Calu3 (cell line): ENCODE results near the gene CARD10. TPM values are rescaled to one million over a fixed set of nuclear protein-coding genes. Genes with fewer than 3 reads are reported as not detected.
A peak's percentile ranks its signal among the peaks of the same experiment; 100 is the strongest.

Experiments
- BruUV-seq: library from RNA; stranded (reverse); fragments of 400-500 nt; replicated peaks from 2 replicates; lab custom pipeline; 2021; lab: Mats Ljungman, UMichigan
- CTCF ChIA-PET: fragments of 300-600 bp; sonication (Branson Sonifier 250); formaldehyde crosslinking; loops from one replicate; lab custom pipeline; 2022; ENCODE audit warnings: antibody characterized with exemption; lab: Charles Lee
- DNase-seq: peaks from one replicate; pipeline ENCODE4 v3.0.0; 2022
- H3K27ac Mint-ChIP-seq: one replicate; pipeline ENCODE4 v1.8.0; 2022; ENCODE audit warnings: mixed read lengths; ENCODE audit not compliant: unreplicated experiment
- H3K27me3 Mint-ChIP-seq: one replicate; pipeline ENCODE4 v1.8.0; 2022; ENCODE audit warnings: mixed read lengths; ENCODE audit not compliant: unreplicated experiment
- H3K36me3 Mint-ChIP-seq: one replicate; pipeline ENCODE4 v1.8.0; 2022; ENCODE audit warnings: mild to moderate bottlenecking, moderate library complexity, mixed read lengths; ENCODE audit not compliant: insufficient read depth, unreplicated experiment
- H3K4me1 Mint-ChIP-seq: one replicate; pipeline ENCODE4 v1.8.0; 2022; ENCODE audit warnings: mild to moderate bottlenecking, low read depth, mixed read lengths; ENCODE audit not compliant: unreplicated experiment
- H3K4me3 Mint-ChIP-seq: one replicate; pipeline ENCODE4 v1.8.0; 2022; ENCODE audit warnings: mild to moderate bottlenecking, low read depth, moderate library complexity, mixed read lengths; ENCODE audit not compliant: unreplicated experiment
- H3K9me3 Mint-ChIP-seq: one replicate; pipeline ENCODE4 v1.8.0; 2022; ENCODE audit warnings: low read depth, mixed read lengths; ENCODE audit not compliant: unreplicated experiment
- intact Hi-C: fragments of 100-400 bp; cut with micrococcal nuclease; formaldehyde crosslinking; loops from one replicate; pipeline ENCODE4 v1.10.0; 2022; ENCODE audit not compliant: unreplicated experiment
- total RNA-seq: library from RNA; stranded (reverse); gene quantifications from 2 replicates; pipeline ENCODE4 v1.2.3, GENCODE V29; 2022
- TF ChIP-seq, protein P1 (sequence below): fragments of 200-600 bp; IDR thresholded peaks from one replicate; pipeline ENCODE4 v1.8.0; 2022; ENCODE audit warnings: antibody characterized with exemption; ENCODE audit not compliant: unreplicated experiment

CARD10 gene
- total RNA-seq, 1 experiment from 2014 or later, result 49.2 TPM

DNA sequence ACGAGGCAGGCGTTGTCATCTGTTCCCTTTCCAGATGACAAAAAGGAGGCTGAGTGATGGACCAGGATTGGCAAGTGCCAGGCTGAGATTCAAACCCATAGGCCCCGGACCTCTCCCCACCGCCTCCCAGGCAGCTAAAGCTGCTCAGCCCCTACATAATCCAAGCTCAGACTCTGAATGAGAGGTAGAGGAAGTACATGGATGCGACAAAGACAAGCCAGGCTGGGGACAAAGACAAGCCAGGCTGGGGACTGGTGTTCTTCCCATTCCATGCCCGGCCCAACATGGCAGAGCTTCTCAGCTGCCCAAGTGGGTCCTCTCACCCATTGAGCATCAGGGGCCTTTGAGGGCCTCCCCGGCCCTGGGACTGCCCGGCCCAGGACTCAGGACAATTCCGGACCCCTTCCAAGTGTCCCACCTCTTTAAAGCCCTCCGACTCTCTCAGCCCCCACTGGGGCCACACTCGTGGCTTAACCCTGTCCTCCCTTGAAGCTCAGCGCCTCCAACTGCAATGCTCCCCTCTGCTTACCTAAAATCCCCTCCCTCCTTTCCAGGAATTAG is 37.8 kb downstream of the CARD10 start:
- no peak overlapping the region for H3K4me3 Mint-ChIP-seq
- TF ChIP-seq, protein P1, sequence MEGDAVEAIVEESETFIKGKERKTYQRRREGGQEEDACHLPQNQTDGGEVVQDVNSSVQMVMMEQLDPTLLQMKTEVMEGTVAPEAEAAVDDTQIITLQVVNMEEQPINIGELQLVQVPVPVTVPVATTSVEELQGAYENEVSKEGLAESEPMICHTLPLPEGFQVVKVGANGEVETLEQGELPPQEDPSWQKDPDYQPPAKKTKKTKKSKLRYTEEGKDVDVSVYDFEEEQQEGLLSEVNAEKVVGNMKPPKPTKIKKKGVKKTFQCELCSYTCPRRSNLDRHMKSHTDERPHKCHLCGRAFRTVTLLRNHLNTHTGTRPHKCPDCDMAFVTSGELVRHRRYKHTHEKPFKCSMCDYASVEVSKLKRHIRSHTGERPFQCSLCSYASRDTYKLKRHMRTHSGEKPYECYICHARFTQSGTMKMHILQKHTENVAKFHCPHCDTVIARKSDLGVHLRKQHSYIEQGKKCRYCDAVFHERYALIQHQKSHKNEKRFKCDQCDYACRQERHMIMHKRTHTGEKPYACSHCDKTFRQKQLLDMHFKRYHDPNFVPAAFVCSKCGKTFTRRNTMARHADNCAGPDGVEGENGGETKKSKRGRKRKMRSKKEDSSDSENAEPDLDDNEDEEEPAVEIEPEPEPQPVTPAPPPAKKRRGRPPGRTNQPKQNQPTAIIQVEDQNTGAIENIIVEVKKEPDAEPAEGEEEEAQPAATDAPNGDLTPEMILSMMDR, result no peak
- intact Hi-C loops, result no loop called here
- H3K27me3 Mint-ChIP-seq, result no peaks in the 10 kb centered on the region
- no peaks in the 10 kb centered on the region for H3K9me3 Mint-ChIP-seq
- no peak for DNase-seq
- H3K4me1 Mint-ChIP-seq, result peaks cover 15% of the 10 kb centered on the region
- H3K36me3 Mint-ChIP-seq, result peaks cover 5% of the 10 kb centered on the region
- BruUV-seq, result no TSS peak
- peak overlapping the region; percentile 0 for H3K27ac Mint-ChIP-seq
- CTCF ChIA-PET, result no interaction called here

DNA sequence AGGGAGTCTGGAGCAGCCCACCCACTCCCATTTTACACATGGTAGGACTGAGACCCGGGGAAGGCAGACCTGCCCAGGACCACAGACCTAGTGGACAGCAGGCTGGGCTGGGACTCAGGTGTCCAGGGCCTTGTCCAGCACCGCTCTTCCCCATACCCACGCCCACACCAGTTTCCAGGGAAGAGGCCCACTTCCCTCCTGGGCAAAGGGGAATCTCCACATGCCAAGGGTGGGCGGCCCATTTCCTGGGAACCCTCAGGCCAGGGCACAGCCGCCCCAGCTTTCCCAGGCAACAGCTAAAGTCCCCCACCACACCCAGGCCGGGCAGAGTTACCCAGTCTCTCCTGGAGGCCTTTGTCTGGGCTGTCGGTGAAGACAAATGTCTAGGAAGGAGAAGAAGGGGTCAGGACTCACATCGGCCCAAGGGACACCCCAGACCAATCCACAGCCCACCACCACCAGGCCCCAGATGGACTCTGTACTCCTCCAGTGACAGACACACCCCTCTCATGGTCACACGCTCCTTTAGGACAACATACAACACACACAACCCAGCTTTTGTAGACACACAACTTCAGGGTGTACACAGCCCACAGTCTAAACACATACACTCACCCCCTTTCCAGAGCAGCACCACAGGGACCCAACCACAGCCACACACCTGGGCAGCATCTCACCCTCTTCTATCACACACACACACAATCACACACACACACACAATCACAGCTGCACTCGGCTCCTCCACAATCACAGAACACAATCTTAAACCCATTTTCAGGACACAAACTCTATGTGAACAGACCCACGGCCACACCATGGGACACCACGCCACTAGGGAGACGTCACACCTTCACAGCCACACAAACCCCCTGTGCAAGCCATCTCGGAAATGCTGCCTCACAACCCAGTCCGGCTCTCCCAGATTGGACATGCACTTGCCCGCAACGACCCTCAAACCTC is 38.5 kb downstream of the CARD10 start:
- no peaks in the 10 kb centered on the region for H3K27me3 Mint-ChIP-seq
- BruUV-seq, result no TSS peak

GRCh38 chr22:37479196-37479595 is 40.0 kb downstream of the CARD10 start:
- CTCF ChIA-PET, result no interaction called here
- no peak for DNase-seq
- BruUV-seq, result no TSS peak
- TF ChIP-seq, protein P1, result no peak
- Mint-ChIP-seq H3K4me3 (no peak overlapping the region), H3K4me1 (peaks cover 15% of the 10 kb centered on the region), H3K27me3 (no peaks in the 10 kb centered on the region), H3K9me3 (no peaks in the 10 kb centered on the region), H3K36me3 (peaks cover 5% of the 10 kb centered on the region), H3K27ac (no peak overlapping the region)
- intact Hi-C loops, result no loop called here

More for the DNA sequence above, 38.5 kb downstream of the CARD10 start:
- intact Hi-C loops, result no loop called here
- Mint-ChIP-seq H3K4me1 (peaks cover 15% of the 10 kb centered on the region), H3K4me3 (no peak overlapping the region), H3K36me3 (peaks cover 5% of the 10 kb centered on the region), H3K9me3 (no peaks in the 10 kb centered on the region), H3K27ac (no peak overlapping the region)
- TF ChIP-seq, protein P1, result no peak
- CTCF ChIA-PET, result no interaction called here
- DNase-seq, result no peak

- TF ChIP-seq, protein P1, result no peak
- H3K36me3 Mint-ChIP-seq, result peaks cover 8% of the 10 kb centered on the region
- no TSS peak for BruUV-seq
- no peak overlapping the region for H3K4me3 Mint-ChIP-seq
- H3K27ac Mint-ChIP-seq, result no peak overlapping the region
- intact Hi-C loops, result no loop called here
- H3K4me1 Mint-ChIP-seq, result no peaks in the 10 kb centered on the region
- CTCF ChIA-PET, result no interaction called here
- DNase-seq, result no peak
- no peaks in the 10 kb centered on the region for H3K27me3 Mint-ChIP-seq
- H3K9me3 Mint-ChIP-seq, result no peaks in the 10 kb centered on the region
Observed at GRCh38 chr22:37476389-37477329, 42.6 kb downstream of the CARD10 start.
